Measurements from ENCODE around the gene NUDT6. TPM values are rescaled to one million over a fixed set of nuclear protein-coding genes. Genes with fewer than 3 reads are reported as not detected.

The NUDT6 gene
- total RNA-seq, 1 donor from 2014 or later: 4.0 TPM

- FAIRE-seq: no peak
- no peak for TF ChIP-seq EZH2 (IDR thresholded peaks at IDR 0.05; ENCODE audit: insufficient read depth, low read length)
- TF ChIP-seq CTCF (IDR thresholded peaks at IDR 0.05; ENCODE audit: insufficient read depth, low read depth, low read length): no peak
- Histone ChIP-seq H4K20me1 (ENCODE audit: insufficient read depth, low read length) (no peaks in the 10 kb centered on the region), H3K27ac (ENCODE audit: low read depth, low read length) (peak overlapping the region; percentile 20), H3K4me2 (ENCODE audit: low read length) (no peak overlapping the region), H3K27me3 (ENCODE audit: insufficient read depth, low read length) (no peaks in the 10 kb centered on the region), H3K36me3 (ENCODE audit: insufficient read depth, low read length) (peaks cover 16% of the 10 kb centered on the region), H3K9me3 (ENCODE audit: insufficient read depth, low read depth, low read length) (no peaks in the 10 kb centered on the region), H3K79me2 (ENCODE audit: insufficient read depth, low read length) (peaks cover 13% of the 10 kb centered on the region), H3K4me1 (ENCODE audit: insufficient read depth, low read length) (peaks cover 6% of the 10 kb centered on the region), H2AFZ (ENCODE audit: low read depth, low read length) (no peak overlapping the region), H3K4me3 (ENCODE audit: insufficient read depth, low read depth, low read length) (no peak overlapping the region), H3K9ac (ENCODE audit: low read length) (no peak overlapping the region)
- peaks cover 10% of the 10 kb centered on the region for H3K36me3 Mint-ChIP-seq (ENCODE audit: low read depth, unreplicated experiment)
- H3K4me3 Mint-ChIP-seq (ENCODE audit: unreplicated experiment): no peak overlapping the region
- DNase-seq (ENCODE audit: low read depth): peak; percentile 62
- H3K4me1 Mint-ChIP-seq (ENCODE audit: low read depth, unreplicated experiment): peaks cover 7% of the 10 kb centered on the region
- H3K9me3 Mint-ChIP-seq (ENCODE audit: unreplicated experiment): no peaks in the 10 kb centered on the region
- H3K27ac Mint-ChIP-seq (ENCODE audit: unreplicated experiment): no peak overlapping the region
- no peaks in the 10 kb centered on the region for H3K27me3 Mint-ChIP-seq (ENCODE audit: low read depth, unreplicated experiment)
These were observed 32.1 kb downstream of the NUDT6 start for GRCh38 chr4:122890147-122890795.

GRCh38 chr4:122889726-122890125 is 32.7 kb downstream of the NUDT6 start:
- H3K4me2 ChIP-seq (ENCODE audit: low read length): no peak overlapping the region
- H4K20me1 ChIP-seq (ENCODE audit: insufficient read depth, low read length): no peaks in the 10 kb centered on the region
- peaks cover 15% of the 10 kb centered on the region for H3K79me2 ChIP-seq (ENCODE audit: insufficient read depth, low read length)
- peaks cover 6% of the 10 kb centered on the region for H3K4me1 ChIP-seq (ENCODE audit: insufficient read depth, low read length)
- Mint-ChIP-seq H3K4me1 (ENCODE audit: low read depth, unreplicated experiment) (peaks cover 3% of the 10 kb centered on the region), H3K4me3 (ENCODE audit: unreplicated experiment) (no peak overlapping the region), H3K27ac (ENCODE audit: unreplicated experiment) (no peak overlapping the region), H3K36me3 (ENCODE audit: low read depth, unreplicated experiment) (peaks cover 10% of the 10 kb centered on the region), H3K27me3 (ENCODE audit: low read depth, unreplicated experiment) (no peaks in the 10 kb centered on the region), H3K9me3 (ENCODE audit: unreplicated experiment) (no peaks in the 10 kb centered on the region)
- peaks cover 16% of the 10 kb centered on the region for H3K36me3 ChIP-seq (ENCODE audit: insufficient read depth, low read length)
- H3K4me3 ChIP-seq (ENCODE audit: insufficient read depth, low read depth, low read length): no peak overlapping the region
- no peak overlapping the region for H3K9ac ChIP-seq (ENCODE audit: low read length)
- no peak overlapping the region for H3K27ac ChIP-seq (ENCODE audit: low read depth, low read length)
- DNase-seq (ENCODE audit: low read depth): no peak
- no peak overlapping the region for H2AFZ ChIP-seq (ENCODE audit: low read depth, low read length)
- TF ChIP-seq EZH2 (IDR thresholded peaks at IDR 0.05; ENCODE audit: insufficient read depth, low read length) (no peak), CTCF (IDR thresholded peaks at IDR 0.05; ENCODE audit: insufficient read depth, low read depth, low read length) (no peak)
- FAIRE-seq: no peak
- no peaks in the 10 kb centered on the region for H3K27me3 ChIP-seq (ENCODE audit: insufficient read depth, low read length)
- H3K9me3 ChIP-seq (ENCODE audit: insufficient read depth, low read depth, low read length): no peaks in the 10 kb centered on the region

- H3K4me1 ChIP-seq (ENCODE audit: insufficient read depth, low read length): no peaks in the 10 kb centered on the region
- no peak overlapping the region for H3K27ac Mint-ChIP-seq (ENCODE audit: unreplicated experiment)
- H3K79me2 ChIP-seq (ENCODE audit: insufficient read depth, low read length): peaks cover 11% of the 10 kb centered on the region
These were observed 37.9 kb downstream of the NUDT6 start for GRCh38 chr4:122884499-122884898.

More at GRCh38 chr4:122884499-122884898, 37.9 kb downstream of the NUDT6 start:
- Mint-ChIP-seq H3K4me3 (ENCODE audit: unreplicated experiment) (no peak overlapping the region), H3K27me3 (ENCODE audit: low read depth, unreplicated experiment) (no peaks in the 10 kb centered on the region), H3K36me3 (ENCODE audit: low read depth, unreplicated experiment) (peaks cover 31% of the 10 kb centered on the region), H3K9me3 (ENCODE audit: unreplicated experiment) (peaks cover 6% of the 10 kb centered on the region), H3K4me1 (ENCODE audit: low read depth, unreplicated experiment) (peaks cover under 1% of the 10 kb centered on the region)
- FAIRE-seq (no peak), DNase-seq (ENCODE audit: low read depth) (no peak)
- TF ChIP-seq EZH2 (IDR thresholded peaks at IDR 0.05; ENCODE audit: insufficient read depth, low read length): no peak
- TF ChIP-seq CTCF (IDR thresholded peaks at IDR 0.05; ENCODE audit: insufficient read depth, low read depth, low read length): no peak
- H3K9me3 ChIP-seq (ENCODE audit: insufficient read depth, low read depth, low read length): no peaks in the 10 kb centered on the region
- H4K20me1 ChIP-seq (ENCODE audit: insufficient read depth, low read length): no peaks in the 10 kb centered on the region
- H3K27me3 ChIP-seq (ENCODE audit: insufficient read depth, low read length): no peaks in the 10 kb centered on the region
- H3K27ac ChIP-seq (ENCODE audit: low read depth, low read length): no peak overlapping the region
- H3K9ac ChIP-seq (ENCODE audit: low read length): no peak overlapping the region
- H3K4me3 ChIP-seq (ENCODE audit: insufficient read depth, low read depth, low read length): no peak overlapping the region
- no peak overlapping the region for H3K4me2 ChIP-seq (ENCODE audit: low read length)
- H3K36me3 ChIP-seq (ENCODE audit: insufficient read depth, low read length): peaks cover 9% of the 10 kb centered on the region
- H2AFZ ChIP-seq (ENCODE audit: low read depth, low read length): no peak overlapping the region

Data from astrocyte (in vitro differentiated cells and primary cell).